Stimulated activated CD8-positive, alpha-beta memory T cell treated with anti-CD3 and anti-CD28 coated beads, Interleukin-12 subunit alpha, Interleukin-12 subunit beta, amount 100 ng/mL, for 4 hours (primary cell): ENCODE measurements around the gene CENPM.
"Not testable (repeated sequence)": the region's sequence is repeated elsewhere in the genome, so short reads cannot be mapped to it uniquely, and the experiment has no call there.

Source experiments
- DNase-seq: peaks from one replicate; pipeline ENCODE4 v3.0.0-alpha.2; 2020; ENCODE audit warnings: low read depth

The CENPM gene

GRCh38 chr22:41966607-41967240 lies 19.8 kb upstream of the CENPM start:
- no peak for DNase-seq

GRCh38 chr22:41966225-41966606 lies 19.3 kb upstream of the CENPM start:
- no peak for DNase-seq

DNA sequence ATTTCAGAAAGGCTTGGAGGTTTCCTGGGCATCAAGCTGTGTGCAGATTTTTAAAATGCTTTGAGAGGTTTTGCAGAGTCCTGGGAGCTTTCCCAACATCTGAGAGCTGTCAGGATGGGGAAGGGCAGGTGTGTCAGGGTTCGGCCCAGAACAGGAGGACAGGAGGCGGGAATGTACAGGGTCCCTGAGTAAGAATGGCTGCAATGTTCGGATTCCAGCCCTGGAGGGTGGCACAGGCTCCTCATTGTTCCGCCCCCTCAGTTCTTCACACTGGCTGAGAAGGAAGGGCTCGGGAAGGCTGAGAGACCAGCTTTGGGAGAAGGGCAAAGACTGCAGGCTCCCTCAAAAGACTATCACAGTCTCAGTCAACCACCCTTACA lies 17.1 kb upstream of the CENPM start:
- DNase-seq = no peak

DNA sequence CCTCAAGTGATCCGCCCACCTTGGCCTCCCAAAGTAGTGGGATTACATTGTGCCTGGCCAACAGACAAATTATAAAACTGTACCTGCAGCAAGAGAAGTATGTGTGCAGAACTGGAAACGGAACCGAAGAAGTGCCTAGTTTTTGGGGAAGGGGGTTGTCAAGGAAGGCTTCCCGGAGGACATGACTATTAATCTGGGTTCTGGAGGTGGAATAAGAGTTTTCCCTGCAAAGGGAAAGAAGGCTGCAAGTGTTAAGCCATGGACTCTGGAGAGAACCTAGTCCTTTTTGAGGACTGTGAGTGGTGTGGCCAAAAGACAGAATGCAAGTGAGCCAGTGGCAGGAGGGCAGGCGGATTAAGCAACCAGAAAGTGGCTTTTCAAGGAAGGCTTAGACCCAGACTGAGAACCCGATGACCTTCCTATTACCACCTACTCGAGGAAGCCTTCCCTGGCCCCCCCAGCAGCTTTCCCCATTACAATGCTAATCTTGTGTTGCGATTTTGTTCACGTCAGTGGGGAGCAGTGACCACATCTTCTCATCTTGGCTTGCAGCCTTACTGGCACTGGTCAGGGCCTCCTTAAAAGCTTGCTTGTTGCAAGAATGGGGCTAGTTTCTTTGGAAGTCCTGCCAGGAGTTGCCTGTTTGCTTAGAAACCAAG lies 16.6 kb upstream of the CENPM start:
- no peak for DNase-seq

DNA sequence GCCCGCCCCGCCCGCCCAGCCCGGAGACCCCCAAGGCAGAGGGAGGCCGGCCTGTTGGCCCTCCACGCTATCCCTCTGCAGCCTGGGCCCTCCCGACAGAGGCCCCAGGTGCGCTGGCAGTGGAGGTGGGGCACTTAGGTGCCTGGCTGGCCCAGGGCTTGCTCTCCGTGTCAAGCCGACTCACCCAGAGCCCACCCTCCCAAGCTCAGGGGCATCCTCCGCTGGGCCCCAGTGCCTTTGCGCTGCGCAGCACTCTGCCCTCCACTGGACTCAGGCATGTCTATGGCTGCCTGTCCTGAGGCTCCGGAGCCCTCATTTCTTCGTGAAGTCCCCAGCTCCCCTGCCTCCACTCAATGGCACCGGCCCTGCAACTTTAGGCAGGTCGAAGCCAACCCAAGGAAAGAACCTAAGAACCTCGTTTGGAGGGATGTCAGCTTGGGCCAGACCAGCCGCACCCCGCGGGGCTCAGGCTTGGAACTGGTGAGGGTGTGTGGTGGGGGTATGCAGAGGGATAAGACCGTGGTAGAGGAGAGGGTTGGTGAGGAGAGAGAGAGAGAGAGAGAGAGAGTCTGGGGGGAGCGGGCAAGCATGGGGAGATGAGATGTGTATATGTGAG lies 11.1 kb upstream of the CENPM start:
- no peak for DNase-seq

DNA sequence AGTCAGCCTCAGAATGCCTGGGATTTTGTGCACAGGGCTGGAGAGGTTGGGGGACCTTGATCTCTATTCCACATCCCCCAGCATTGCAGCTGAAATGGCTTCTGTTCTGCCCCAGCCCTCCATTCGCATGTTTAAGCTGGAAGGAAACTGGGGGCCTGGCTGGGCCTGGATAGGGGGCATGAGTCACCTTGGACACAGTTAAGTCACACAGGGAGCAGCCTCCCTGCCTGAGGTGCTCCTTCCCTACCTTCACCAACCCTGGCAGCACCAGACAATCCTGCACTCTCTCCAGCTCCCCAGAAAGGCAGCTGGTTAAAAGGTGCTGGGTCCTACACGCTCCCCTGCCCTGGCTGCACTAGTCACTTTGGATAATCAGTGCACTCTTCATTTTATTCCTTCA lies 5.8 kb upstream of the CENPM start:
- DNase-seq = no peak

DNA sequence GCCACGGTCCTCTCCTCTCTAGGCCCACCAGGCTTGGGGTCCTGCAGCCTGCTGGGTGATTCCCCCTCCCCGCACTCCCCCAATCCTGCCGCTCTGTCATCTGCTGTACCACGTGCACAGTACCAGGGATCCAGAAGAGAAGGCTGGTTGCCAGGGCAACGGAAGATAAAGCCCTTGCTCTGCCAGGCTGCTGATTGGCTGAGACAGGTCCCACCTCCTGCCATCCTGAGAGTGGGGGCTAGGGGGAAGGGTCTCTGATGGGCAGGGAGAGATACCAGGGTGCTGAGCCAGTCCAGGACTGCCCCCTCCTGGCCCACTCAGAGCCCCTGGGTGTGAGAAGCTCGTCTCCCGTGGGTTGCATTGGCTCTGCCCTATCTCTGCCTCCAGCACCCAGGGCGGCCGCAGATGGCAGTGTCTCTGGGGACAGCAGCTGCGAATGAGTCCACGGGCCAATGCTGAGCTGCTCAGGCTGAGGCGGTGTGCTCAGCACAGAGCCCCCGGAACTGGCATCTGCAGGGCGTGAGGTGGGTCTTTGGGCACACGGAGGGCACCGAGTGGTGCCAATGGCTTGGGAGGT lies 5.0 kb upstream of the CENPM start, which contains the start of gene SMIM45:
TSS of gene SMIM45 (plus strand) at position 253 of the 577 bp plus-strand sequence.
- DNase-seq = no peak

- DNase-seq = no peak
Observed at GRCh38 chr22:41949297-41949965, 2.5 kb upstream of the CENPM start.

DNA sequence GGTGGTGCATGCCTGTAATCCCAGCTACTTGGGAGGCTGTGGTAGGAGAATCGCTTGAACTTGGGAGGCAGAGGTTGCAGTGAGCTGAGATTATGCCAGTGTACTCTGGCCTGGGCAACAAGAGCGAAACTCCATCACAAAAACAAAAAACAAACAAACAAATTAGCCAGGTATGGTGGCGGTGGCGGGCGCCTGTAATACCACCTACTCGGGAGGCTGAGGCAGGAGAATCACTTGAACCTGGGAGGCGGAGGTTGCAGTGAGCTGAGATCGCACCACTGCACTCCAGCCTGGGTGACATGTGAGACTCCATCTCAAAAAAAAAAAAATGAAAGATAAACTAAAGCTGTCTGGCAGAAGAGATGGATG lies 2.0 kb upstream of the CENPM start:
- not testable (repeated sequence) for DNase-seq

DNA sequence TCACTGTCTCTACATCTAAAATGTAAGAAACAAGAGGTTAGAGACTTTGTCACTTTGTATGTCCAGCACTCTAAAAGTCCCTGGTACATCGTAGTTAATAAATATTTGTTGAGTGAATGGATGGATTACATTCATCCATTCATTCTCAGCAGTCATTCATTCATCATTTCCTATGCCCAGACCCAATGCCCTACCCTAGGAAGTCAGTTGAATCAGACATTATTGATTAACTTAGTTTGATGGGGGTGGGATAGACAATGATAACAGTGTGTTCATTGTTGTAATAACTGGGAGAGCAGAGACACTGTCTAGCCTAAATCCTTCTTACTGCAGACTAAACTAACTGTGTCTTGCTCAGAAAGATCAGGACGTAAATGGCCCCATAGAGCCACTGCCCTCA lies 1.2 kb upstream of the CENPM start:
- DNase-seq = no peak

- no peak for DNase-seq
Observed at GRCh38 chr22:41947424-41948080, 600 bp upstream of the CENPM start.

- no peak for DNase-seq
Observed at GRCh38 chr22:41943661-41944209, 3.2 kb downstream of the CENPM start.

DNA sequence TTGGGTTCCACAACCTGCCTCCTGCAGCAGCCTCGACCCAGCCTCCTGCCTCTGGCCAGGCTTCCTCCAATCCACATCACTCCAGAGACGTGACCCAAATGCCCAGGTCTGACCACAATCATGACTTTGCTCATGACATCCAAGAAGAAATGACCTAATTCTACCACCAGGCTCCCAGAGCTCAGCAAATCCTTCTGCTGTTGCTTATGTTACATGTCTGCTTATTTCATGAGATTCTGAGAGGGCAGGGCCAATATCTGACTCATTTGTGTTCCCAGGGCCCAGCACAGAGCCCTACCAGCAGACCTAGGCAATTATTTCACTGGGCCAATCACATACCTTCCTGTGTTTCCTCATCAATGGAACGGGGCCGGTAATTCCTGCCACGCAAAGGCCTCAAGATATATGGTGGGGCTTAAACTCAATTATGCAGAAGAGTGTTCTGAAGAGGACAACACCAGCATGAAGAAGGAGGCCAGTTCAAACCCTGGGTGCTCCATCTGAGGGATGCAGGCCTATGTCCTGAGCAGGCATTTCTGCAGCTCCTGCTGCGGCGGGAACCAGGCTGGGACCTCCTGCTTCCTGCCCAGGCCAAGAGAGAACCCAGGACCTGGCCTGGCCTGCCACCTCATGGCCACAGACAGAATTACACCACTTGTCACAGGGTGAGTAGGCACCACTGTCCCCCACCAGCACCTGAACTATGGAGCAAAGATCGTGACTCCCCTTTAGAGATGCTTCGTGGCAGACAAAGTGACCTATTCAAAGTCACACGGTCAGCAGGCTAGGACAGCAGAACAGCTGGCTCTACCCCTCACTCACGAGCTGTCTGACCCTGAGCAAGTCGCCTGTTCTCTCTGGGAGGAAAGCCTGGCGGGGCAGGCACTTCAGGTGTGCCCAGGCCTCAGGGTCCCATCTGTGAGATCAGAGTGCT lies 5.9 kb downstream of the CENPM start:
- DNase-seq = peak; percentile 63

- DNase-seq = peak; percentile 78
Observed at GRCh38 chr22:41939981-41940831, 6.7 kb downstream of the CENPM start.

GRCh38 chr22:41936894-41937169 lies 10.1 kb downstream of the CENPM start:
- no peak for DNase-seq

GRCh38 chr22:41935509-41935908 lies 11.4 kb downstream of the CENPM start:
- DNase-seq = no peak

DNA sequence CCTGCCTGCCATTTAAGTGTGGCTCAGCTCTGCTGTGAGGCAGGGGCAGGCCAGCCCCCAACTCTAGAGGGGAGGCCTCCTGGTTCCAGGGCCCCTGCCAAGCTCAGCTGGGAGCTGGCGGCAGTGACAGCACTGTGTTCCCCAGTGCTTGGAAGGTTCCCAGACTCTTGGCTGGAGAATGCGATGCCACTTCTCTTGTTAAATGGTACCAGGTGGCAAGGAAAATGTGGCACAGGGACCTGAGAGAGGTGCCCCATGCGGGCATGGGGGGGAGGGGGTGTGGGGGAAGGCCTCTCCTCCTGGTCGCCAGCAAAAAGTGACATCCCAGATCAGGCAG lies 12.0 kb downstream of the CENPM start:
- DNase-seq = no peak

- no peak for DNase-seq
Observed at GRCh38 chr22:41934284-41935014, 12.5 kb downstream of the CENPM start.

- no peak for DNase-seq
Observed at GRCh38 chr22:41933411-41934177, 13.4 kb downstream of the CENPM start.
